Liver (tissue), 9 donors: Measurements from ENCODE around the gene SERPINF2. TPM values are rescaled to one million over a fixed set of nuclear protein-coding genes. Genes with fewer than 3 reads are reported as not detected.

Experiments
- DNase-seq: peaks from one replicate; pipeline ENCODE4 v3.0.0-alpha.2; 2017; ENCODE audit warnings: low spot score
- H3K27ac ChIP-seq, 2 donors: one replicate each; pipeline ENCODE4 v1.7.0; 2013; ENCODE audit warnings: inconsistent platforms in 2 of 2, low read length in 2 of 2, control low read depth in 1 of 2, low read depth in 1 of 2, mild to moderate bottlenecking in 1 of 2
- H3K27me3 ChIP-seq, 4 donors: one replicate each; pipeline versions ENCODE4 v1.6.1 to v1.7.0; 2013; ENCODE audit warnings: low read length in 3 of 4, inconsistent platforms in 1 of 4, mild to moderate bottlenecking in 1 of 4, moderate library complexity in 1 of 4; ENCODE audit not compliant: control insufficient read depth in 4 of 4, insufficient read depth in 4 of 4
- H3K36me3 ChIP-seq, 4 donors: one replicate each; pipeline versions ENCODE4 v1.6.1 to v1.7.0; 2013; ENCODE audit warnings: low read length in 3 of 4, mild to moderate bottlenecking in 3 of 4, low read depth in 1 of 4, moderate library complexity in 1 of 4; ENCODE audit not compliant: control insufficient read depth in 4 of 4, insufficient read depth in 3 of 4
- H3K4me1 ChIP-seq, 4 donors: one replicate each; pipeline versions ENCODE4 v1.6.1 to v1.7.0; 2013; ENCODE audit warnings: low read length in 3 of 4, mild to moderate bottlenecking in 3 of 4, moderate library complexity in 1 of 4; ENCODE audit not compliant: control insufficient read depth in 4 of 4, insufficient read depth in 4 of 4
- H3K4me3 ChIP-seq, 3 donors: one replicate each; pipeline versions ENCODE4 v1.6.1 to v1.7.0; 2013; ENCODE audit warnings: low read length in 3 of 3, control low read depth in 1 of 3, low read depth in 1 of 3, mild to moderate bottlenecking in 1 of 3
- H3K9ac ChIP-seq, 2 donors: one replicate each; pipeline ENCODE4 v1.7.0; 2013; ENCODE audit warnings: low read length in 2 of 2, mild to moderate bottlenecking in 2 of 2, moderate library complexity in 2 of 2, control low read depth in 1 of 2, low read depth in 1 of 2
- H3K9me3 ChIP-seq, 4 donors: one replicate each; pipeline versions ENCODE4 v1.6.1 to v1.7.0; 2013; ENCODE audit warnings: low read length in 3 of 4; ENCODE audit not compliant: control insufficient read depth in 4 of 4
- EGR1 ChIP-seq, 2 donors: IDR thresholded peaks; 2 replicates each; pipeline ENCODE4 v1.6.1; 2016 to 2018; ENCODE audit warnings: antibody characterized with exemption in 2 of 2, low read depth in 2 of 2
- FOXA1 ChIP-seq: IDR thresholded peaks from 2 replicates; pipeline ENCODE4 v1.6.1; 2016; ENCODE audit warnings: antibody characterized with exemption
- FOXA2 ChIP-seq: IDR thresholded peaks from 2 replicates; pipeline ENCODE4 v1.6.1; 2016; ENCODE audit warnings: antibody characterized with exemption
- GABPA ChIP-seq, 2 donors: IDR thresholded peaks in 1 of 2; conservative IDR thresholded peaks in 1 of 2; 2 replicates each; pipeline ENCODE4 v1.6.1; 2016; ENCODE audit warnings: antibody characterized with exemption in 2 of 2, mild to moderate bottlenecking in 1 of 2, moderate library complexity in 1 of 2
- HNF4A ChIP-seq, 2 donors: conservative IDR thresholded peaks; 2 replicates each; pipeline ENCODE4 v1.6.1; 2016; ENCODE audit warnings: antibody characterized with exemption in 2 of 2, mild to moderate bottlenecking in 2 of 2
- HNF4G ChIP-seq: IDR thresholded peaks from 2 replicates; pipeline ENCODE4 v1.6.1; 2016; ENCODE audit warnings: antibody characterized with exemption
- JUND ChIP-seq, 2 donors: IDR thresholded peaks; 2 replicates each; pipeline ENCODE4 v1.6.1; 2016; ENCODE audit warnings: antibody characterized with exemption in 2 of 2
- REST ChIP-seq: IDR thresholded peaks from 2 replicates; pipeline ENCODE4 v1.6.1; 2016; ENCODE audit warnings: antibody characterized with exemption, mild to moderate bottlenecking
- RXRA ChIP-seq, 2 donors: IDR thresholded peaks; 2 replicates each; pipeline ENCODE4 v1.6.1; 2017 to 2018; ENCODE audit warnings: antibody characterized with exemption in 2 of 2, mild to moderate bottlenecking in 1 of 2
- SP1 ChIP-seq: IDR thresholded peaks from 2 replicates; pipeline ENCODE4 v1.6.1; 2018; ENCODE audit warnings: antibody characterized with exemption, mild to moderate bottlenecking
- TAF1 ChIP-seq: conservative IDR thresholded peaks from 2 replicates; pipeline ENCODE4 v1.6.1; 2016; ENCODE audit warnings: antibody characterized with exemption, mild to moderate bottlenecking
- YY1 ChIP-seq: IDR thresholded peaks from 2 replicates; pipeline ENCODE4 v1.6.1; 2016; ENCODE audit warnings: antibody characterized with exemption, mild to moderate bottlenecking
- WGBS: extraction: QIAGEN DNeasy Blood & Tissue Kit; methylation state at CpG from one replicate; pipeline ENCODE4 v1.1.7; 2013; 5-methylcytosine and 5-hydroxymethylcytosine counted together
- polyA plus RNA-seq, 2 donors: library from polyadenylated mRNA; stranded (reverse) in 1 of 2; unstranded in 1 of 2; fragments of 200-250 nt in 1 of 2; fragments of >200 nt in 1 of 2; fragmentation: Nextera tagmentation in 1 of 2; extraction: Ambion mirVana in 1 of 2; gene quantifications; one replicate each; pipeline versions ENCODE4 v1.2.1 to v1.2.3, GENCODE V29; 2013 to 2015
- total RNA-seq, 2 donors: library from RNA; depleted of rRNA; stranded (reverse); fragments of >200 nt; gene quantifications; one replicate each; pipeline ENCODE4 v1.2.3, GENCODE V29; 2014
- TF ChIP-seq, protein P1 (sequence below): IDR thresholded peaks from 2 replicates; pipeline ENCODE4 v1.6.1; 2016; ENCODE audit warnings: antibody characterized with exemption
- donor health status: healthy.
- donor health status: healthy.
- donor health status: healthy.
- donor health status: healthy.
- donor health status: healthy.

SERPINF2 gene
- total and polyA plus RNA-seq, 4 donors: 477 to 1,248 (median 675) TPM

GRCh38 chr17:1802429-1802828, 59.8 kb downstream of the SERPINF2 start:
- Histone ChIP-seq H3K36me3 (peaks cover 5 to 12% (median 7%) of the 10 kb centered on the region in 4 donors), H3K4me1 (peaks cover 3 to 18% (median 7%) of the 10 kb centered on the region in 4 donors), H3K9me3 (no peaks in the 10 kb centered on the region), H3K27me3 (no peaks in the 10 kb centered on the region), H3K9ac (no peak overlapping the region), H3K27ac (no peak overlapping the region), H3K4me3 (no peak overlapping the region)
- no peak for TF ChIP-seq RXRA (IDR thresholded peaks at IDR 0.05)
- TF ChIP-seq FOXA2: no peak
- no peak for TF ChIP-seq GABPA (IDR thresholded peaks at IDR 0.05 in 1 of 2, conservative IDR thresholded peaks at IDR 0.05 in 1 of 2)
- no peak for TF ChIP-seq YY1
- peak; percentile 49 to 67 for TF ChIP-seq HNF4A (conservative IDR thresholded peaks at IDR 0.05)
- TF ChIP-seq JUND (IDR thresholded peaks at IDR 0.05): no peak
- no peak for TF ChIP-seq REST
- TF ChIP-seq HNF4G: no peak
- TF ChIP-seq SP1: no peak
- 97% methylated on average over 1 of the region's 1 CpG for WGBS
- no peak for DNase-seq

GRCh38 chr17:1803280-1803679, 60.6 kb downstream of the SERPINF2 start:
- no peak overlapping the region for H3K27ac ChIP-seq
- H3K4me1 ChIP-seq: peaks cover 0 to 17% (median 6%) of the 10 kb centered on the region in 4 donors
- no peaks in the 10 kb centered on the region for H3K27me3 ChIP-seq
- no peak for DNase-seq
- WGBS: 86% methylated on average over 6 of the region's 6 CpGs
- no peaks in the 10 kb centered on the region for H3K9me3 ChIP-seq
- H3K36me3 ChIP-seq: peaks cover 5 to 12% (median 7%) of the 10 kb centered on the region in 4 donors
- H3K9ac ChIP-seq: no peak overlapping the region
- H3K4me3 ChIP-seq: no peak overlapping the region
- TF ChIP-seq, protein P1, sequence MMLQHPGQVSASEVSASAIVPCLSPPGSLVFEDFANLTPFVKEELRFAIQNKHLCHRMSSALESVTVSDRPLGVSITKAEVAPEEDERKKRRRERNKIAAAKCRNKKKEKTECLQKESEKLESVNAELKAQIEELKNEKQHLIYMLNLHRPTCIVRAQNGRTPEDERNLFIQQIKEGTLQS: no peak
- no peak for TF ChIP-seq YY1
- no peak for TF ChIP-seq EGR1 (IDR thresholded peaks at IDR 0.05; ENCODE audit: low read depth in 2 of 2)
- TF ChIP-seq TAF1: no peak
- no peak for TF ChIP-seq FOXA1
- no peak for TF ChIP-seq JUND (IDR thresholded peaks at IDR 0.05)
- TF ChIP-seq HNF4A (conservative IDR thresholded peaks at IDR 0.05): peak in 1 of 2 donors; percentile 14
- no peak for TF ChIP-seq GABPA (IDR thresholded peaks at IDR 0.05 in 1 of 2, conservative IDR thresholded peaks at IDR 0.05 in 1 of 2)

Other genes starting within 250 kb of the SERPINF2 start
- gene INPP5K, start 226.3 kb upstream of the SERPINF2 start, total RNA-seq: 10 to 100 TPM; 19.2 to 47.1 TPM
- gene INPP5K, start 226.3 kb upstream of the SERPINF2 start, polyA plus RNA-seq: 10 to 100 TPM in 1 of 2 donors, 1 to 10 TPM in 1; 9.9 to 12.5 TPM
- 10 to 100 TPM; 14.2 to 14.7 TPM for gene PITPNA, start 180.1 kb upstream of the SERPINF2 start, total RNA-seq
- 10 to 100 TPM in 1 of 2 donors, 1 to 10 TPM in 1; 7.4 to 21.3 TPM for gene PITPNA, start 180.1 kb upstream of the SERPINF2 start, polyA plus RNA-seq
- 1 to 10 TPM; 4.8 to 7.9 TPM for gene SLC43A2, start 114.0 kb upstream of the SERPINF2 start, total RNA-seq
- 1 to 10 TPM in 1 of 2 donors, under 1 TPM in 1; 0.63 to 4.7 TPM for gene SLC43A2, start 114.0 kb upstream of the SERPINF2 start, polyA plus RNA-seq
- gene SCARF1, start 97.1 kb upstream of the SERPINF2 start, total RNA-seq: 10 to 100 TPM; 10.9 to 11.9 TPM
- 1 to 10 TPM; 1.3 to 5.9 TPM for gene SCARF1, start 97.1 kb upstream of the SERPINF2 start, polyA plus RNA-seq
- gene RILP, start 93.0 kb upstream of the SERPINF2 start, total RNA-seq: 10 to 100 TPM; 26.5 to 47.4 TPM
- 10 to 100 TPM in 1 of 2 donors, 1 to 10 TPM in 1; 7.9 to 18.5 TPM for gene RILP, start 93.0 kb upstream of the SERPINF2 start, polyA plus RNA-seq
- 100 to 1,000 TPM; 103 to 110 TPM for gene PRPF8, start 58.0 kb upstream of the SERPINF2 start, total RNA-seq
- 10 to 100 TPM; 50.2 to 61.1 TPM for gene PRPF8, start 58.0 kb upstream of the SERPINF2 start, polyA plus RNA-seq
- gene TLCD2, start 32.5 kb upstream of the SERPINF2 start, total RNA-seq: 1 to 10 TPM; 1.2 to 7.3 TPM
- 1 to 10 TPM; 2.6 to 4.3 TPM for gene TLCD2, start 32.5 kb upstream of the SERPINF2 start, polyA plus RNA-seq
- gene WDR81, start 18.2 kb upstream of the SERPINF2 start, total RNA-seq: 10 to 100 TPM; 39.2 to 41.8 TPM
- 10 to 100 TPM; 12.3 to 26.8 TPM for gene WDR81, start 18.2 kb upstream of the SERPINF2 start, polyA plus RNA-seq
- gene SERPINF1, start 19.2 kb downstream of the SERPINF2 start, total RNA-seq: 1,000 to 10,000 TPM in 1 of 2 donors, 100 to 1,000 TPM in 1; 319 to 1,105 TPM
- 100 to 1,000 TPM; 742 to 798 TPM for gene SERPINF1, start 19.2 kb downstream of the SERPINF2 start, polyA plus RNA-seq
- gene SMYD4, start 87.0 kb downstream of the SERPINF2 start, total RNA-seq: 1 to 10 TPM; 6.0 to 9.5 TPM
- 1 to 10 TPM; 2.2 to 4.4 TPM for gene SMYD4, start 87.0 kb downstream of the SERPINF2 start, polyA plus RNA-seq
- gene RPA1, start 87.1 kb downstream of the SERPINF2 start, total RNA-seq: 10 to 100 TPM; 11.9 to 29.5 TPM
- gene RPA1, start 87.1 kb downstream of the SERPINF2 start, polyA plus RNA-seq: 10 to 100 TPM in 1 of 2 donors, 1 to 10 TPM in 1; 9.2 to 11.9 TPM